ENCODE measurements around the gene CDHR1.
A peak's percentile ranks its signal among the peaks of the same experiment; 100 is the strongest.

The CDHR1 gene

GRCh38 chr10:84233940-84234339 lies 39.6 kb downstream of the CDHR1 start:
- no peak for DNase-seq (ENCODE audit: low read depth)

GRCh38 chr10:84234479-84234878 lies 40.1 kb downstream of the CDHR1 start:
- DNase-seq (ENCODE audit: low read depth), result no peak

- DNase-seq (ENCODE audit: low read depth), result no peak
These were observed 40.8 kb downstream of the CDHR1 start for GRCh38 chr10:84235096-84235495.

GRCh38 chr10:84236807-84237198 lies 42.5 kb downstream of the CDHR1 start:
- DNase-seq (ENCODE audit: low read depth), result no peak

GRCh38 chr10:84237199-84238051 lies 43.1 kb downstream of the CDHR1 start:
- no peak for DNase-seq (ENCODE audit: low read depth)

GRCh38 chr10:84238909-84239308 lies 44.6 kb downstream of the CDHR1 start:
- no peak for DNase-seq (ENCODE audit: low read depth)

- DNase-seq (ENCODE audit: low read depth), result no peak
These were observed 47.0 kb downstream of the CDHR1 start, which contains the start of gene LRIT1 for GRCh38 chr10:84241185-84241790. Gene LRIT1 (minus strand): TSS chr10:84241546. CDS start chr10:84241439, 107 bp downstream.

GRCh38 chr10:84243759-84244158 lies 49.4 kb downstream of the CDHR1 start:
- no peak for DNase-seq (ENCODE audit: low read depth)

GRCh38 chr10:84244651-84245270 lies 50.4 kb downstream of the CDHR1 start, which contains the start of gene RGR:
Gene RGR (plus strand): TSS chr10:84245053. CDS start chr10:84245091, 38 bp downstream.
- DNase-seq (ENCODE audit: low read depth), result no peak

GRCh38 chr10:84247496-84247895 lies 53.2 kb downstream of the CDHR1 start:
- no peak for DNase-seq (ENCODE audit: low read depth)

GRCh38 chr10:84248794-84249193 lies 54.5 kb downstream of the CDHR1 start:
- no peak for DNase-seq (ENCODE audit: low read depth)

- no peak for DNase-seq (ENCODE audit: low read depth)
These were observed 60.5 kb downstream of the CDHR1 start for GRCh38 chr10:84254552-84255478.

GRCh38 chr10:84256510-84257342 lies 62.4 kb downstream of the CDHR1 start:
- DNase-seq (ENCODE audit: low read depth), result peak; percentile 12

- DNase-seq (ENCODE audit: low read depth), result no peak
These were observed 63.1 kb downstream of the CDHR1 start for GRCh38 chr10:84257343-84258020.

GRCh38 chr10:84258034-84258695 lies 63.8 kb downstream of the CDHR1 start:
- no peak for DNase-seq (ENCODE audit: low read depth)

GRCh38 chr10:84261236-84261915 lies 67.0 kb downstream of the CDHR1 start:
- no peak for DNase-seq (ENCODE audit: low read depth)

- no peak for DNase-seq (ENCODE audit: low read depth)
These were observed 68.0 kb downstream of the CDHR1 start for GRCh38 chr10:84262190-84262956.

- no peak for DNase-seq (ENCODE audit: low read depth)
These were observed 69.4 kb downstream of the CDHR1 start for GRCh38 chr10:84263716-84264115.

Measured in stimulated activated CD8-positive, alpha-beta memory T cell treated with anti-CD3 and anti-CD28 coated beads, Interleukin-7, amount 100 ng/mL, for 24 hours (primary cell).